ENCODE measurements around the gene RBBP5. TPM values are rescaled to one million over a fixed set of nuclear protein-coding genes. Genes with fewer than 3 reads are reported as not detected.

Gene RBBP5
- total RNA-seq, 1 donor from 2014 or later, result 16.6 TPM

- no peak overlapping the region for H3K4me3 ChIP-seq
- intact Hi-C loops (cut with DNase I), result loop anchor here (10.0 kb wide), 1 partner anchor 85 kb away; no protein-coding TSS in a partner anchor
These were observed 62.1 kb downstream of the RBBP5 start for GRCh38 chr1:205059660-205060059.

DNA sequence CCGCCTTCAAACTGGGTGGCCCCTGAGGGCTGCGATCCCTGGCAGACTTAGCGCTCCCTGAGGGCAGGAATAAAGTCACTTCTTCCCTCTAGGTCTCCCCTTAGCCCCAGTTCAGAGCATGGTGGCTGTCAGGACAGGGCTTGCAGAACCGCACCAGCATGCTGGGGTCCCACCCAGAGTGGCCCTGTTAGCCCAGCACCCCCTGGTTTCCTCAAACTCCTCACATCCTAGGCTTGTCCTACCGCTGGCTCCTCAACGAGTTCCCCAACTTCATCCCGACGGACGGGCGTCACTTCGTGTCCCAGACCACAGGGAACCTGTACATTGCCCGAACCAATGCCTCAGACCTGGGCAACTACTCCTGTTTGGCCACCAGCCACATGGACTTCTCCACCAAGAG, 62.9 kb downstream of the RBBP5 start:
- TF ChIP-seq CTCF (IDR thresholded peaks at IDR 0.05), result no peak
- Histone ChIP-seq H3K27ac (no peak overlapping the region), H3K36me3 (no peaks in the 10 kb centered on the region), H3K4me3 (no peak overlapping the region), H3K4me1 (no peaks in the 10 kb centered on the region), H3K9me3 (no peaks in the 10 kb centered on the region), H3K27me3 (peaks cover 7% of the 10 kb centered on the region)
- intact Hi-C loops (cut with DNase I), result no loop called here
- DNase-seq (no peak), ATAC-seq (no peak)

More at GRCh38 chr1:205059660-205060059, 62.1 kb downstream of the RBBP5 start:
- Histone ChIP-seq H3K27me3 (peaks cover 2% of the 10 kb centered on the region), H3K4me1 (no peaks in the 10 kb centered on the region), H3K9me3 (no peaks in the 10 kb centered on the region), H3K27ac (no peak overlapping the region), H3K36me3 (no peaks in the 10 kb centered on the region)
- no peak for TF ChIP-seq CTCF (IDR thresholded peaks at IDR 0.05)
- DNase-seq (no peak), ATAC-seq (no peak)

GRCh38 chr1:205057808-205058575, 63.8 kb downstream of the RBBP5 start:
- Histone ChIP-seq H3K27me3 (peaks cover 7% of the 10 kb centered on the region), H3K4me1 (no peaks in the 10 kb centered on the region), H3K36me3 (no peaks in the 10 kb centered on the region), H3K4me3 (no peak overlapping the region), H3K27ac (no peak overlapping the region), H3K9me3 (no peaks in the 10 kb centered on the region)
- intact Hi-C loops (cut with DNase I), result no loop called here
- DNase-seq, result no peak
- no peak for TF ChIP-seq CTCF (IDR thresholded peaks at IDR 0.05)
- ATAC-seq, result no peak

- Histone ChIP-seq H3K36me3 (no peaks in the 10 kb centered on the region), H3K27ac (no peak overlapping the region), H3K4me1 (no peaks in the 10 kb centered on the region), H3K9me3 (no peaks in the 10 kb centered on the region), H3K27me3 (peaks cover 7% of the 10 kb centered on the region), H3K4me3 (no peak overlapping the region)
- intact Hi-C loops (cut with DNase I), result no loop called here
- DNase-seq (no peak), ATAC-seq (no peak)
- TF ChIP-seq CTCF (IDR thresholded peaks at IDR 0.05), result no peak
These were observed 64.7 kb downstream of the RBBP5 start for GRCh38 chr1:205056956-205057568.

DNA sequence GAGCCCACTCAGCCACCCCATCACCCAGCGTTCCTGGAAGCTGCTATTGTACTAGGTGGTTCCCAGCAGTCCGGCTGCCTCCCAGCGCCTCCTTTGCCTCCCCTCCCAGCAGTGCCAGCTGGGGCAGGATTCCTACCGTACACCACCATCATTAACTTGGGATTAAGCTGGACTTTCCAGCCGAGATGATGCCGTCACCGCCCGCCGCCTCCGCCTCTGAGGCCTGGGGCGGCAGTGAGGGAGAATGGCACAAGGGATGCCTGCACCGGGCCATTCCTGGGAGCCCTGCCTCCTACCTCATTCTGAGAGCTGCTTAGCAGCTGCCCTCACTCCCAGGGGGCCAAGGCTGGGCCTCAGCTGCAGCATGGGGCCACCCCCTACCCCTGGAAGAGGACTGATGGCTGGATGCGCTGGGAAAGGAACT, 65.6 kb downstream of the RBBP5 start:
- no peak for TF ChIP-seq CTCF (IDR thresholded peaks at IDR 0.05)
- DNase-seq (no peak), ATAC-seq (no peak)
- intact Hi-C loops (cut with DNase I), result no loop called here
- H3K4me1 ChIP-seq, result no peaks in the 10 kb centered on the region
- no peak overlapping the region for H3K4me3 ChIP-seq
- H3K27me3 ChIP-seq, result peaks cover 7% of the 10 kb centered on the region
- H3K36me3 ChIP-seq, result no peaks in the 10 kb centered on the region
- no peak overlapping the region for H3K27ac ChIP-seq
- no peaks in the 10 kb centered on the region for H3K9me3 ChIP-seq

Data from upper lobe of right lung (tissue), 1 donor.